Neural cell (in vitro differentiated cells): Measurements from ENCODE around the gene UTP18.

ENCODE experiments used
- CTCF ChIP-seq: fragments of 450-650 bp; IDR thresholded peaks from 2 replicates; pipeline ENCODE4 v1.5.1; 2014; ENCODE audit warnings: antibody characterized with exemption, mild to moderate bottlenecking, moderate library complexity; ENCODE audit not compliant: poor library complexity, severe bottlenecking
- POLR2AphosphoS5 ChIP-seq: IDR thresholded peaks from 2 replicates; pipeline ENCODE4 v1.6.1; 2012

GRCh38 chr17:51238255-51238887 lies 22.0 kb upstream of the UTP18 start:
- no peak for TF ChIP-seq POLR2AphosphoS5
- TF ChIP-seq CTCF, result no peak
